ENCODE results near the gene DHX9.

DHX9 gene

GRCh38 chr1:182823220-182823619 lies 15.9 kb upstream of the DHX9 start:
- H3K27ac ChIP-seq = no peak overlapping the region
- TF ChIP-seq CTCF (conservative IDR thresholded peaks at IDR 0.05) = no peak

- no peak overlapping the region for H3K27ac ChIP-seq
- TF ChIP-seq CTCF (conservative IDR thresholded peaks at IDR 0.05) = no peak
These were observed 12.3 kb upstream of the DHX9 start for GRCh38 chr1:182826892-182827291.

GRCh38 chr1:182829285-182829932 lies 9.7 kb upstream of the DHX9 start:
- no peak overlapping the region for H3K27ac ChIP-seq
- TF ChIP-seq CTCF (conservative IDR thresholded peaks at IDR 0.05) = no peak

- H3K27ac ChIP-seq = no peak overlapping the region
- no peak for TF ChIP-seq CTCF (conservative IDR thresholded peaks at IDR 0.05)
These were observed 5.9 kb upstream of the DHX9 start for GRCh38 chr1:182833271-182833670.

GRCh38 chr1:182834326-182834725 lies 4.8 kb upstream of the DHX9 start:
- no peak for TF ChIP-seq CTCF (conservative IDR thresholded peaks at IDR 0.05)

GRCh38 chr1:182835806-182836205 lies 3.3 kb upstream of the DHX9 start:
- H3K27ac ChIP-seq = no peak overlapping the region
- no peak for TF ChIP-seq CTCF (conservative IDR thresholded peaks at IDR 0.05)

More at GRCh38 chr1:182834326-182834725, 4.8 kb upstream of the DHX9 start:
- H3K27ac ChIP-seq = no peak overlapping the region

- no peak for TF ChIP-seq CTCF (conservative IDR thresholded peaks at IDR 0.05)
- peak overlapping the region; percentile 91 for H3K27ac ChIP-seq
These were observed 2.3 kb downstream of the DHX9 start for GRCh38 chr1:182841368-182841988.
